PC-9 (cell line): ENCODE data around the gene MMP7. TPM values are rescaled to one million over a fixed set of nuclear protein-coding genes. Genes with fewer than 3 reads are reported as not detected.

Source experiments
- BruUV-seq: library from RNA; stranded (reverse); fragments of 400-500 nt; replicated peaks from 2 replicates; lab custom pipeline; 2021; lab: Mats Ljungman, UMichigan
- CTCF ChIA-PET: fragments of 300-600 bp; sonication (Branson Sonifier 250); formaldehyde crosslinking; loops from one replicate; lab custom pipeline; 2022; ENCODE audit warnings: antibody characterized with exemption; lab: Charles Lee
- POLR2A ChIA-PET: fragments of 300-600 bp; sonication (Branson Sonifier 250); formaldehyde crosslinking; loops from one replicate; lab custom pipeline; 2022; ENCODE audit warnings: antibody characterized with exemption; ENCODE audit not compliant: unreplicated experiment; lab: Charles Lee
- DNase-seq, 2 experiments: peaks; one replicate each; pipeline versions ENCODE4 v3.0.0 to v3.0.0-alpha.2; 2015 to 2022; ENCODE audit warnings: mixed read lengths in 1 of 2
- H2AFZ ChIP-seq: fragments of 200-600 bp; sonication (generic); 2 replicates; pipeline ENCODE4 v1.8.1; 2017; ENCODE audit warnings: antibody characterized with exemption
- H3F3A ChIP-seq: fragments of 200-600 bp; sonication (generic); 2 replicates; pipeline ENCODE4 v1.8.1; 2017; ENCODE audit warnings: antibody characterized with exemption, mild to moderate bottlenecking, low read depth; ENCODE audit not compliant: insufficient read depth
- H3K27ac ChIP-seq: fragments of 200-600 bp; sonication (generic); 2 replicates; pipeline ENCODE4 v1.6.1; 2016; ENCODE audit warnings: mixed run types
- H3K27me3 ChIP-seq: fragments of 200-600 bp; sonication (generic); 2 replicates; pipeline ENCODE4 v1.6.1; 2016; ENCODE audit warnings: low read depth, mixed run types; ENCODE audit not compliant: insufficient read depth
- H3K36me3 ChIP-seq: fragments of 200-600 bp; sonication (generic); 2 replicates; pipeline ENCODE4 v1.6.1; 2016; ENCODE audit warnings: low read depth, mixed run types
- H3K4me1 ChIP-seq: fragments of 200-600 bp; sonication (generic); replicated peaks from 2 replicates; pipeline ENCODE4 v1.6.1; 2016; ENCODE audit warnings: mixed run types; ENCODE audit not compliant: insufficient read depth
- H3K4me2 ChIP-seq: fragments of 200-600 bp; sonication (generic); 2 replicates; pipeline ENCODE4 v1.6.1; 2017; ENCODE audit warnings: mixed run types
- H3K4me3 ChIP-seq: fragments of 200-600 bp; sonication (generic); 2 replicates; pipeline ENCODE4 v1.6.1; 2016; ENCODE audit warnings: mixed run types
- H3K79me2 ChIP-seq: fragments of 200-600 bp; sonication (generic); 2 replicates; pipeline ENCODE4 v1.6.1; 2017; ENCODE audit warnings: low read depth, mixed run types
- H3K9me2 ChIP-seq: fragments of 200-600 bp; sonication (generic); 2 replicates; pipeline ENCODE4 v1.8.1; 2017; ENCODE audit warnings: mild to moderate bottlenecking; ENCODE audit not compliant: insufficient read depth
- H3K9me3 ChIP-seq: fragments of 200-600 bp; sonication (generic); 2 replicates; pipeline ENCODE4 v1.8.1; 2016; ENCODE audit warnings: low read depth; ENCODE audit not compliant: insufficient read depth
- H4K20me1 ChIP-seq: fragments of 200-600 bp; sonication (generic); 2 replicates; pipeline ENCODE4 v1.8.1; 2017; ENCODE audit not compliant: insufficient read depth
- CTCF ChIP-seq: fragments of 200-600 bp; sonication (generic); conservative IDR thresholded peaks from 2 replicates; pipeline ENCODE4 v1.6.1; 2017; ENCODE audit warnings: mixed run types, antibody characterized with exemption, mild to moderate bottlenecking, moderate library complexity
- EZH2 ChIP-seq: fragments of 200-600 bp; sonication (generic); IDR thresholded peaks from 2 replicates; pipeline ENCODE4 v1.8.0; 2017; ENCODE audit warnings: antibody characterized with exemption, low read depth
- intact Hi-C: fragments of 100-400 bp; cut with micrococcal nuclease; formaldehyde crosslinking; loops from one replicate; pipeline ENCODE4 v1.10.0; 2022; ENCODE audit not compliant: unreplicated experiment
- total RNA-seq: library from RNA; stranded (reverse); gene quantifications from 2 replicates; pipeline ENCODE4 v1.2.3, GENCODE V29; 2021

The MMP7 gene
- total RNA-seq, 1 experiment from 2014 or later, result 1.1 TPM

- no peak for DNase-seq
- no peak overlapping the region for H3K4me3 ChIP-seq
- no peaks in the 10 kb centered on the region for H3K79me2 ChIP-seq
- no peaks in the 10 kb centered on the region for H3K9me2 ChIP-seq
- H3K4me2 ChIP-seq, result no peak overlapping the region
- peaks cover 14% of the 10 kb centered on the region for H3K4me1 ChIP-seq
- H3K9me3 ChIP-seq, result no peaks in the 10 kb centered on the region
- CTCF ChIA-PET, result no interaction called here
- intact Hi-C loops, result no loop called here
- no peaks in the 10 kb centered on the region for H3F3A ChIP-seq
- no peaks in the 10 kb centered on the region for H3K27me3 ChIP-seq
- no peaks in the 10 kb centered on the region for H3K36me3 ChIP-seq
- H4K20me1 ChIP-seq, result no peaks in the 10 kb centered on the region
- BruUV-seq, result no TSS peak
- TF ChIP-seq CTCF (no peak), EZH2 (no peak)
- H3K27ac ChIP-seq, result no peak overlapping the region
- no peak overlapping the region for H2AFZ ChIP-seq
- POLR2A ChIA-PET, result no interaction called here
These were observed 43.3 kb downstream of the MMP7 start for GRCh38 chr11:102487214-102487613.

- Histone ChIP-seq H3K79me2 (no peaks in the 10 kb centered on the region), H3K4me3 (no peak overlapping the region), H3K27me3 (no peaks in the 10 kb centered on the region), H2AFZ (no peak overlapping the region), H3K4me2 (no peak overlapping the region), H3K9me2 (no peaks in the 10 kb centered on the region), H3K4me1 (peaks cover 14% of the 10 kb centered on the region), H3K9me3 (no peaks in the 10 kb centered on the region), H4K20me1 (no peaks in the 10 kb centered on the region), H3K27ac (no peak overlapping the region), H3K36me3 (no peaks in the 10 kb centered on the region), H3F3A (no peaks in the 10 kb centered on the region)
- BruUV-seq, result no TSS peak
- POLR2A ChIA-PET, result no interaction called here
- CTCF ChIA-PET, result no interaction called here
- TF ChIP-seq EZH2, result no peak
- no peak for TF ChIP-seq CTCF
- DNase-seq, result no peak
- intact Hi-C loops, result no loop called here
These were observed 44.0 kb downstream of the MMP7 start for GRCh38 chr11:102486584-102486983.

- no peaks in the 10 kb centered on the region for H3K36me3 ChIP-seq
- CTCF ChIA-PET, result no interaction called here
- no peak for DNase-seq
These were observed 45.3 kb downstream of the MMP7 start for GRCh38 chr11:102485095-102485722.

More at GRCh38 chr11:102485095-102485722, 45.3 kb downstream of the MMP7 start:
- BruUV-seq, result no TSS peak
- no peak overlapping the region for H3K4me3 ChIP-seq
- TF ChIP-seq CTCF (no peak), EZH2 (no peak)
- no peak overlapping the region for H2AFZ ChIP-seq
- no peaks in the 10 kb centered on the region for H3K79me2 ChIP-seq
- H4K20me1 ChIP-seq, result no peaks in the 10 kb centered on the region
- no peak overlapping the region for H3K27ac ChIP-seq
- H3K4me1 ChIP-seq, result peaks cover 14% of the 10 kb centered on the region
- POLR2A ChIA-PET, result no interaction called here
- H3K4me2 ChIP-seq, result no peak overlapping the region
- no peaks in the 10 kb centered on the region for H3K9me3 ChIP-seq
- no peaks in the 10 kb centered on the region for H3K9me2 ChIP-seq
- H3F3A ChIP-seq, result no peaks in the 10 kb centered on the region
- H3K27me3 ChIP-seq, result no peaks in the 10 kb centered on the region
- intact Hi-C loops, result no loop called here
